Measurements from ENCODE around the gene MRTFB.

MRTFB gene

DNA sequence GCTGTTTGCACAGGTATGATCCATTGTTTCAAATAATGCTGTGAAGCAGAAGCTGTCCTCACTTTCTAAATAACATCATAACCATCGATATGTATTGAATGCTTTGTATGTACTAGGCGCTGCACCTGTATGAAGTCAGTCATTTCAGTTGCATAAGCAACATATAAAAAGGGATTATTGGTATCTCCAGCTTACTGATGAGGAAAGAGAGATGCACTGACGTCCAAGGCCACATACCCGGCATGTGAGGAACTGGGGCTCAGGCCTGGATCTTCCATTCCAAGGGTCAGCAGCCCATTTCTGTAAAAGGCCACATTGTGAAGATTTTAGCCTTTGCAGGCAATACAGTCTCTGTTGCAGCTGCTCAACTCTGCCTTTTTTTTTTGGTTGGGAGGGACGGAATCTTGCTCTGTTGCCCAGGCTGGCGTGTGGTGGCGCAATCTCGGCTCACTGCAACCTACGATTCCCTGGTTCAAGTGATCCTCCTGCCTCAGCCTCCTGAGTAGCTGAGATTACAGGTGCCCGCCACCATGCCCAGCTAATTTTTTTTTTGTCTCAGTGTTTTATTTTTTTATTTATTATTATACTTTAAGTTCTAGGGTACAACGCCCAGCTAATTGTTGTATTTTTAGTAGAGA, 244.7 kb downstream of the MRTFB start:
- DNase-seq = no peak

Data from fibroblast of skin of right quadriceps (primary cell).